Skeletal muscle cell (primary cell): Measurements from ENCODE around the gene MOB3B.

Experiments used
- DNase-seq: peaks from one replicate; pipeline ENCODE4 v3.0.0-alpha.2; 2010; ENCODE audit warnings: low read depth
- H3K4me3 ChIP-seq: 2 replicates; pipeline ENCODE4 v1.5.1; 2011; ENCODE audit warnings: low read depth, mild to moderate bottlenecking, control low read depth, low read length, moderate library complexity

The MOB3B gene

DNA sequence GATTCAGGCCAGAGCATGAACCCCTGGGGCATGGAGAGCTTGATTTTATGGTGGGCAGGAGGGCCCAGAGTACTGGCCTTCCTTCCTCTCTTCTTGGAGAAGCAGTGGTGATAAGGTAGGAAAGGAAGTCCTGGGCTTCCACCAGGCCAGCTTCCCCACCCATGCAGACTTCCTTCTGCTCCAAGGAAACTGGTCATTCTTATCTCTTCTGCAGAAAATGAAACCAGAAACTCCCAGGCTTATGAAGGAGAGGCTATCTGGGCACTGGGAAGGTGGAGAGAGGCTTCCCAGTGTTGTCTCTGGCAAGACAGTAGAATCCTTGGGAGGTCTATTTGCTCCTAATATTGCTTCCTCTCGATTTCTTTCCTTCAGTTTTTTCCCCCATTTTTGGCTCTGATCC, 122.1 kb downstream of the MOB3B start:
- no peak overlapping the region for H3K4me3 ChIP-seq
- DNase-seq, result no peak

GRCh38 chr9:27404661-27405060, 125.0 kb downstream of the MOB3B start:
- no peak overlapping the region for H3K4me3 ChIP-seq
- DNase-seq, result no peak

- no peak overlapping the region for H3K4me3 ChIP-seq
- DNase-seq, result no peak
Observed at GRCh38 chr9:27402626-27403025, 127.0 kb downstream of the MOB3B start.

DNA sequence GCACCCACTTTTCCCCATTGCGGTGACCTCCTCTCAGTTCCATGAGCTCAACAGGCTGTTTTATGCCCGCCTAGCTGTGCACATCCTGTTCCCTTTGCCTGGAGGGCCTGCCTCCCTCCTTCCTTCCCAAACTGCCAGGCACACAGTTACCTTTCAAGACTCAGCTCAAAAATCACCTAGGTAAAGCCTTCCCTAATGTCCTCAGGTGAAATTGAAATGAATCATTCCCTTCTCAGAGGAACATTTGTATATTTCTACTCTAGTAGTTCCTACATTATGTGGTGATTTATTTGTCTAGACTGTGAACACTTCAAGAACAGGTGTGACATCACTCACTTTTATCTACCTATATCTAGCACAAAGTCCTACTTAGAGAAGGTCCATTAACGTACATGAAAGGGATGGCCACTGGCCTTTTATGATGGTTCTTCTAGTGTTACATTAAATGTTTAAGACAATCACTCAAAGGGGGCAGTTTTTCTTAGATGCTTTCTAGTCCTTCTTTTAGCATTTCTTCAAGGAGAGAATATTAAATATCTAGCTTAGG, 129.2 kb downstream of the MOB3B start:
- no peak for DNase-seq
- H3K4me3 ChIP-seq, result no peak overlapping the region

- DNase-seq, result no peak
- H3K4me3 ChIP-seq, result no peak overlapping the region
Observed at GRCh38 chr9:27398982-27399653, 130.5 kb downstream of the MOB3B start.

DNA sequence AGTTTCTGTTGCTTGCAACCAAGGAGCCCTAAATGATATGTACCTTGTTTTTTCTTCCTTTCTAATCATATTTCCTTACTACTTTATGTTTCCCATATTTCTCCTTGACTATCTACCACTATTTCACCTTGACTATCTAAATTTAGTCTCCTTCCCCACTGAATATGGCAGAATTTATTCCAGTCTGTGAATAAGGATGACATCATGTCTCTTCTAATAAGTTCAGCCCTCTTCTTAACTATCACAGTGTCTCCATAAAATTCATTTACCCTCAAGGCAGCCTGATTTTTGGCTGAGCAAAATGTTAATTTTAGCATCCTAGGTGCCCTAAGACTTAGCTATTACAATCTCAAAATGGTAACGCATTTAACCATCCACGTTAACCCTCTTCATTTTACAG, 133.1 kb downstream of the MOB3B start:
- no peak for DNase-seq
- no peak overlapping the region for H3K4me3 ChIP-seq

DNA sequence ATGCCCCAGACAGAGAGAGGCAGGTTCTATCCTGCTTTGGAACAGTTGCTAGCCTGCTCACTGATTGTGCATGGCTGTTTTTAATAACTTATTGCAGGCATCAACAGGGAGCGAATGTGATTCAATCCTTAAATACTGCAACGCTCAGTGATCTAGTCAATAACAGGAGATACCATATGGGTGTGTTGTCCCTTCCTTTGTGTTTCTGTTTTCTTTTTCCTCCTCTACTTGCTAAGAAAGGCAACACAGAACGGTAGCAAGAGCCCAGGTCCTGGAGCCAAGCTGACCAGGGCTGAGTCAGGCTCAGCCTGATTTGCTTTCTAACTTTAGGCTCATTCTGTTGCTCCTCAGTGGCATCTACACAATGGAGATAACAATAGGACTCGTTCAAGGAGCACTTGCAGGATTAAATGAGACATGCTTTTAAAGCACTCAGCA, 134.1 kb downstream of the MOB3B start:
- no peak overlapping the region for H3K4me3 ChIP-seq
- DNase-seq, result no peak

- H3K4me3 ChIP-seq, result no peak overlapping the region
- DNase-seq, result no peak
Observed at GRCh38 chr9:27394826-27395201, 134.8 kb downstream of the MOB3B start.

DNA sequence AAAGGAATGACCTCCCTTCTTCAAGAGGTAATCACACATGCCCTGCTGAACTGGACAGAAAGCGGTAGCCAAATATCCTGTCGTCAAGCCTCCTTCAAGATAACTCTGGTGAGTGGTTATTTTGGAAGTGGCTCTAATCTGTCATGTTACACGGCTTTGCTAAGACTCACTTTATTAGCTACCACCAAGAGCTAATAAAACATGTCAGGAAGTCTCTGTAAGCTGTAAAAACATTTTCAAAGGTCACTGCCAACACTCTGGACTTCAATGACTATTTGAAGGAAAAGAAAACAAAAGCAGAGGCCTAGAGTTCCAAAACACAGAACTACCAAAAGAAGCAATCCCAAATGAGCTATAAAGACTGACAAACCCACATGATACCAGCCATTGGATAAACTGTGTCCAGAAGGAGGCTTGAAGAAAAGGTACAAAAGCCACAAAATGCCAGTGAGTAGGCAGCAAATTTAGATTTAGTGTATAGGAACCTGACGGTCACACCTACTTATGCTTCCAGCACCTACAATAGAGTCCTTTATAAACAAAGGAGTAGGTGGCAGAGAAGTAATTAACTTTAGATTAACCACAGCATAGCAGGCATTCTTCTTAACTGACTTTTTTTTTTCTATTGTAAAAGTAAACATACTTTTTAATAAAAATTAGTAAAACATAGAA, 135.3 kb downstream of the MOB3B start:
- DNase-seq, result no peak
- no peak overlapping the region for H3K4me3 ChIP-seq

DNA sequence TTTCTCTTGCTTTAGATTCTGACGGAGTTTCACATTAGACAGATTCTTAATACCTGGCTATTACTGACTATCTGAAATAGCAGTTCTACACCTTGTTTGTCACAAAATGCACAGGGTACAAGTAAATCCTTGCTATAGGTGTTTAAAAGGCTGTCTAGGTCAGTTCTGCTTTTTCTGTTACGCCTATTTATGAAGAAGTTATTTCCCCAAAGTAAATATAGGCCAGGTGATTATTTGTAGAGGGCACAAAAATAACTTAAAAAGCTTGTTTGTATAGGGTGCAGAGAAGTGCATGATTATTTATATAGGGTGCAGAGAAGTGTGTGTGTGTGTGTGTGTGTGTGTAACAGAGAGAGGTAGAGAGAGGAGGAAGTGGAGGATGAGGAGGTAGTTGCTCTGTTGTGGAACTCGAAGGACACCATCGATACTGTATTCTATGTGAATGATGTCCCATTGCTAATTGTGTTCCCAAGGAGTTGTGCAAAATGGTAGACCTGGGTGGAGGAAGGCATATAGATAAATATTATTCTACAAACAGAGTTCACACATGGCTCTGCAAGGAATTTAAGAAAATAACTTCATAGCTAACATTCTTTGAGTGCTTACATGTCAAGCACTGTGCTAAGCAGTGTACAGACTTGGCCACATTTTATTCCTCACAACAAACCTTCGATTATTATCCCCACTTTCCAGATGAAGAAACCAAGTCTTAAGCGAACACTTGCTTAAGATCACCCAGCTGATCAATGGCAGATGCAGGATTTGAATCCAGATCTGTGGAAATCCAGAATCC, 136.4 kb downstream of the MOB3B start:
- DNase-seq, result no peak
- H3K4me3 ChIP-seq, result no peak overlapping the region

- H3K4me3 ChIP-seq, result no peak overlapping the region
- no peak for DNase-seq
Observed at GRCh38 chr9:27392451-27392850, 137.2 kb downstream of the MOB3B start.

- no peak for DNase-seq
- no peak overlapping the region for H3K4me3 ChIP-seq
Observed at GRCh38 chr9:27391040-27391895, 138.3 kb downstream of the MOB3B start.

GRCh38 chr9:27388150-27388549, 141.5 kb downstream of the MOB3B start:
- H3K4me3 ChIP-seq, result no peak overlapping the region
- no peak for DNase-seq

GRCh38 chr9:27387722-27388121, 141.9 kb downstream of the MOB3B start:
- no peak for DNase-seq
- no peak overlapping the region for H3K4me3 ChIP-seq

DNA sequence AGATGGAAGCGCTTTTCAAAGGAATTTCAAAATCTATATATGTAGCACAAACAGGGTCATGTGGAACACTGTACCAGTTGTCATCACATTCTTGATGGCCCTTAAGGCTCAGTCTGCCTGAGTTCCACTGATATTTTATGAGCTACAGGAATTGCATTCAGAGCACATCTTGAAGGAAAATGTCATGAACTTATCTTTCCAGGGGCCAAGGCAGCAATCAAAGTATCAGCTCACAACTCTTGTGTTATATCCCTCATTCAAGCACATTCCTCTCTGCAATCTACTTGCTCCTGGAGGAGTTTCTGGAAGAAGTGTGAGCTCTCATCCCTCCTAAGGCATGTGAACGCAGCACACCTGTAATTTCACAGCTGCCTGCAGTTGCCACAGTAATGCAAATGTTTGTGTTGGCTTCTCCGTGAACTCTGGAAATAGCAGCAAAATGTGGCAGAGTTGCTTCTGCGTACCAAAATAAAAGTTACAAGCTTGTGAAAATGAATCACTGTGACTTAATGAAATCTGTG, 143.0 kb downstream of the MOB3B start:
- no peak for DNase-seq
- no peak overlapping the region for H3K4me3 ChIP-seq

DNA sequence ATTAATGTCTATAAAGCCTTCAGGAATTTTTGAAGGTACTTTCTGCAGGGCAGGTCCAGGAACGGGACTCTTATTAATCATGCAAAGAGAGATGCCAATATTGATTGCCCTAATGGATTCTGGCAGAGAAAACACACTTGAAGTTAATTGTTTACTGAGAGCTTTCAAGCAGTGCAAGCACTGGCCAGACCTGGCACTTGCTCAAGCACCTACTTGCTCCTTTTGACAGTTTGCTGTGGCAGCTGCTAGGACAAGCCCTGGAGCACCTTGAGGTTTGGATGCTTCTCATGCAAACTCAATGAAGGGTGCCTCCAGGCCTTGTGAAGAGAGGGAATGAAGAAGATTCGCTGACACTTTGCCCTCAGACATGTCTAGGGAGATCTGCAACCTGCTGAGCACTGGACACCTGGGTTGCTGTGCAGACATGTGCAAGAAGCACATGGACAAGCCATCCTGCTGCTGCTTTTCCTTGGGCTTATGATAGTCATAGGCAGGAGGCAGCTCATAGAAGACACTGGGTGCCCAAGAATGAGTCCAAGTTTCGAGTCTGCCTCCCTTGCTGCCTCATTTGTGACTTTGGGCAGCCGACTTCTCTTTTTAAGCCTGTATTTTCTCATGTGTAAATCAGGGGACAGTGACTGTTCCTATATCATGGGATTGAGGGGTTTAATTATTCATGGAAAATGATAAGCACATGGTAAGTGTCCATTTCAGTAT, 143.8 kb downstream of the MOB3B start:
- DNase-seq, result no peak
- no peak overlapping the region for H3K4me3 ChIP-seq

- DNase-seq, result no peak
- H3K4me3 ChIP-seq, result no peak overlapping the region
Observed at GRCh38 chr9:27384262-27385014, 145.2 kb downstream of the MOB3B start.

- H3K4me3 ChIP-seq, result no peak overlapping the region
- DNase-seq, result no peak
Observed at GRCh38 chr9:27383524-27383923, 146.1 kb downstream of the MOB3B start.
